Astrocyte (in vitro differentiated cells and primary cell): ENCODE measurements around the gene PVR. TPM values are rescaled to one million over a fixed set of nuclear protein-coding genes. Genes with fewer than 3 reads are reported as not detected.

Experiments used
- DNase-seq: peaks from one replicate; pipeline ENCODE4 v3.0.0-alpha.2; 2010; ENCODE audit warnings: low read depth
- FAIRE-seq: peaks from 2 replicates; lab custom pipeline; 2011; peaks lifted over from hg19 to GRCh38; lab: Jason Lieb, UNC
- H2AFZ ChIP-seq: 2 replicates; pipeline ENCODE4 v1.6.0; 2012; ENCODE audit warnings: low read depth, low read length, inconsistent platforms
- H3K27ac ChIP-seq: 2 replicates; pipeline ENCODE4 v1.5.1; 2011; ENCODE audit warnings: low read depth, low read length, inconsistent platforms
- H3K27me3 ChIP-seq: 2 replicates; pipeline ENCODE4 v1.6.0; 2011; ENCODE audit warnings: low read length, inconsistent platforms; ENCODE audit not compliant: insufficient read depth
- H3K36me3 ChIP-seq: 2 replicates; pipeline ENCODE4 v1.5.1; 2011; ENCODE audit warnings: low read length, inconsistent platforms; ENCODE audit not compliant: insufficient read depth
- H3K4me1 ChIP-seq: 2 replicates; pipeline ENCODE4 v1.5.1; 2011; ENCODE audit warnings: low read length, inconsistent platforms; ENCODE audit not compliant: insufficient read depth
- H3K4me2 ChIP-seq: 2 replicates; pipeline ENCODE4 v1.6.0; 2012; ENCODE audit warnings: low read length, inconsistent platforms
- H3K4me3 ChIP-seq: 2 replicates; pipeline ENCODE4 v1.5.1; 2011; ENCODE audit warnings: low read depth, mild to moderate bottlenecking, low read length, inconsistent platforms; ENCODE audit not compliant: insufficient read depth
- H3K79me2 ChIP-seq: 2 replicates; pipeline ENCODE4 v1.6.0; 2012; ENCODE audit warnings: mild to moderate bottlenecking, low read length, inconsistent platforms; ENCODE audit not compliant: insufficient read depth
- H3K9ac ChIP-seq: 2 replicates; pipeline ENCODE4 v1.6.0; 2012; ENCODE audit warnings: mild to moderate bottlenecking, low read length, inconsistent platforms
- H3K9me3 ChIP-seq: 2 replicates; pipeline ENCODE4 v1.5.1; 2012; ENCODE audit warnings: low read depth, mild to moderate bottlenecking, low read length, inconsistent platforms; ENCODE audit not compliant: insufficient read depth
- H4K20me1 ChIP-seq: 2 replicates; pipeline ENCODE4 v1.6.0; 2012; ENCODE audit warnings: low read length, inconsistent platforms; ENCODE audit not compliant: insufficient read depth
- H3K27ac Mint-ChIP-seq: one replicate; pipeline ENCODE4 v1.8.0; 2021; ENCODE audit warnings: mild to moderate bottlenecking, mixed read lengths; ENCODE audit not compliant: unreplicated experiment
- H3K27me3 Mint-ChIP-seq: one replicate; pipeline ENCODE4 v1.8.0; 2021; ENCODE audit warnings: low read depth, mixed read lengths; ENCODE audit not compliant: unreplicated experiment
- H3K36me3 Mint-ChIP-seq: one replicate; pipeline ENCODE4 v1.8.0; 2021; ENCODE audit warnings: low read depth, mixed read lengths; ENCODE audit not compliant: unreplicated experiment
- H3K4me1 Mint-ChIP-seq: one replicate; pipeline ENCODE4 v1.8.0; 2021; ENCODE audit warnings: low read depth, mixed read lengths; ENCODE audit not compliant: unreplicated experiment
- H3K4me3 Mint-ChIP-seq: one replicate; pipeline ENCODE4 v1.8.0; 2021; ENCODE audit warnings: mild to moderate bottlenecking, moderate library complexity, mixed read lengths; ENCODE audit not compliant: unreplicated experiment
- H3K9me3 Mint-ChIP-seq: one replicate; pipeline ENCODE4 v1.8.0; 2021; ENCODE audit warnings: mild to moderate bottlenecking, mixed read lengths; ENCODE audit not compliant: unreplicated experiment
- EZH2 ChIP-seq: IDR thresholded peaks from 2 replicates; pipeline ENCODE4 v1.6.1; 2012; ENCODE audit warnings: mild to moderate bottlenecking, low read length, inconsistent platforms; ENCODE audit not compliant: insufficient read depth
- total RNA-seq: library from RNA; stranded (reverse); gene quantifications from 2 replicates; pipeline ENCODE4 v1.2.1, GENCODE V29; 2021
- TF ChIP-seq, protein P1 (sequence below): IDR thresholded peaks from 2 replicates; pipeline ENCODE4 v1.5.1; 2011; ENCODE audit warnings: low read depth, mild to moderate bottlenecking, inconsistent platforms, low read length, moderate library complexity; ENCODE audit not compliant: insufficient read depth

PVR gene
- total RNA-seq, 1 donor from 2014 or later: 81.6 TPM

- H3K27me3 ChIP-seq: no peaks in the 10 kb centered on the region
- H2AFZ ChIP-seq: no peak overlapping the region
- H3K36me3 Mint-ChIP-seq: peaks cover 2% of the 10 kb centered on the region
- H3K4me3 ChIP-seq: no peak overlapping the region
- H3K27ac ChIP-seq: no peak overlapping the region
- no peak for FAIRE-seq
- no peak for DNase-seq
- H3K9ac ChIP-seq: no peak overlapping the region
- H3K79me2 ChIP-seq: peaks cover 28% of the 10 kb centered on the region
- peaks cover 1% of the 10 kb centered on the region for H3K9me3 Mint-ChIP-seq
- H3K27me3 Mint-ChIP-seq: peaks cover 5% of the 10 kb centered on the region
- H3K4me3 Mint-ChIP-seq: peak overlapping the region; percentile 29
- H3K4me1 Mint-ChIP-seq: peaks cover 2% of the 10 kb centered on the region
- peaks cover 19% of the 10 kb centered on the region for H4K20me1 ChIP-seq
- TF ChIP-seq EZH2: no peak
- TF ChIP-seq, protein P1, sequence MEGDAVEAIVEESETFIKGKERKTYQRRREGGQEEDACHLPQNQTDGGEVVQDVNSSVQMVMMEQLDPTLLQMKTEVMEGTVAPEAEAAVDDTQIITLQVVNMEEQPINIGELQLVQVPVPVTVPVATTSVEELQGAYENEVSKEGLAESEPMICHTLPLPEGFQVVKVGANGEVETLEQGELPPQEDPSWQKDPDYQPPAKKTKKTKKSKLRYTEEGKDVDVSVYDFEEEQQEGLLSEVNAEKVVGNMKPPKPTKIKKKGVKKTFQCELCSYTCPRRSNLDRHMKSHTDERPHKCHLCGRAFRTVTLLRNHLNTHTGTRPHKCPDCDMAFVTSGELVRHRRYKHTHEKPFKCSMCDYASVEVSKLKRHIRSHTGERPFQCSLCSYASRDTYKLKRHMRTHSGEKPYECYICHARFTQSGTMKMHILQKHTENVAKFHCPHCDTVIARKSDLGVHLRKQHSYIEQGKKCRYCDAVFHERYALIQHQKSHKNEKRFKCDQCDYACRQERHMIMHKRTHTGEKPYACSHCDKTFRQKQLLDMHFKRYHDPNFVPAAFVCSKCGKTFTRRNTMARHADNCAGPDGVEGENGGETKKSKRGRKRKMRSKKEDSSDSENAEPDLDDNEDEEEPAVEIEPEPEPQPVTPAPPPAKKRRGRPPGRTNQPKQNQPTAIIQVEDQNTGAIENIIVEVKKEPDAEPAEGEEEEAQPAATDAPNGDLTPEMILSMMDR: no peak
- no peak overlapping the region for H3K27ac Mint-ChIP-seq
- H3K9me3 ChIP-seq: no peaks in the 10 kb centered on the region
- peaks cover 7% of the 10 kb centered on the region for H3K4me1 ChIP-seq
- peaks cover 2% of the 10 kb centered on the region for H3K36me3 ChIP-seq
- H3K4me2 ChIP-seq: no peak overlapping the region
These were observed 2.0 kb upstream of the PVR start for GRCh38 chr19:44641501-44642265.

DNA sequence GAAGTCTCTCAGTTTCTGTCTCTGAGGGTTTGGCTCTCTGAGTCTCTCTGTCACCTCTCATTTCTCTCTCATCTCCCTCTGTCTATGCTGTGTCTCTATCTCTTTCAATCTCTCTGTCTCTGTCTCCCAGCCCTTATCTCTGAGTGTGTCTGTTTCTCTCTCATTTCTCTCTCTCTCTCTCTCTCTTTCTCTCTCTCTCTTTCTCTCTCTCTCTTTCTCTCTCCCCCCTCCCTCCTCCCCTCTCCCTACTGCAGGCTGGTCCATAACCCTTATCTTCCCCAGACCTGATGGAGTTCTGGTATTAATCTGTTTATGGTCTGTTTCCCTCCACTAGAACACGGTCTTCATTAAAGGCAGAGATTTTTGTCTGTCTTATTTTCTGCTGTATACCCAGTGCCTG, 1.3 kb upstream of the PVR start:
- Mint-ChIP-seq H3K4me3 (no peak overlapping the region), H3K9me3 (peaks cover 1% of the 10 kb centered on the region), H3K27me3 (peaks cover 5% of the 10 kb centered on the region), H3K36me3 (peaks cover 2% of the 10 kb centered on the region), H3K27ac (no peak overlapping the region), H3K4me1 (peaks cover 3% of the 10 kb centered on the region)
- H3K36me3 ChIP-seq: peaks cover 5% of the 10 kb centered on the region
- no peak for TF ChIP-seq EZH2
- TF ChIP-seq, protein P1: no peak
- peaks cover 11% of the 10 kb centered on the region for H3K4me1 ChIP-seq
- DNase-seq: no peak
- no peak overlapping the region for H3K4me2 ChIP-seq
- H3K27ac ChIP-seq: no peak overlapping the region
- peaks cover 35% of the 10 kb centered on the region for H3K79me2 ChIP-seq
- H3K27me3 ChIP-seq: no peaks in the 10 kb centered on the region
- H3K9me3 ChIP-seq: no peaks in the 10 kb centered on the region
- FAIRE-seq: no peak
- no peak overlapping the region for H3K9ac ChIP-seq
- H3K4me3 ChIP-seq: no peak overlapping the region
- H4K20me1 ChIP-seq: peaks cover 26% of the 10 kb centered on the region
- H2AFZ ChIP-seq: no peak overlapping the region
